Ramos (cell line): ENCODE results near the gene PEX14.

Experiments used
- in situ Hi-C: fragments of 300-500 bp; cut with MboI; formaldehyde crosslinking; loops from one replicate; pipeline ENCODE4 v1.14.3; 2022; ENCODE audit warnings: low sequenced_read_pairs; ENCODE audit not compliant: unreplicated experiment

PEX14 gene

DNA sequence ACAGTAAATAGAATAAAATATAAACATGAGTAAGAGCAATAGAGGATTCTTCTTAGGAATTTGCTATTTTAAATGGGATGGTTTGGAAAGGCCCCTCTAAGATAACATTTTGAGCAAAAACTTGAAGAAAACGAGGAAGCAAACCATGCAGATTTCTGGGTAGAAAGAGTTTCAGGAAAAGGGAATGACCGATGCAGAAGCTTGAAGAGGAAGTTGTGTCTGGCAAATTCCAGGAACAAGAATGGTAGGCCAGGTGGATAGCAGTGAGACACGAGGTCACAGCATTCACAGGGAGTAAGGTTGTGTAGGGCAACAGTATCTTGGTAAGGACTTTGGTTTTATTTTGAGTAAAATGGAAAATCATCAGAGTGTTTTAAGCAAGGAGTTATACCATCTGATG, 108.9 kb downstream of the PEX14 start:
- in situ Hi-C loops, result no loop called here

DNA sequence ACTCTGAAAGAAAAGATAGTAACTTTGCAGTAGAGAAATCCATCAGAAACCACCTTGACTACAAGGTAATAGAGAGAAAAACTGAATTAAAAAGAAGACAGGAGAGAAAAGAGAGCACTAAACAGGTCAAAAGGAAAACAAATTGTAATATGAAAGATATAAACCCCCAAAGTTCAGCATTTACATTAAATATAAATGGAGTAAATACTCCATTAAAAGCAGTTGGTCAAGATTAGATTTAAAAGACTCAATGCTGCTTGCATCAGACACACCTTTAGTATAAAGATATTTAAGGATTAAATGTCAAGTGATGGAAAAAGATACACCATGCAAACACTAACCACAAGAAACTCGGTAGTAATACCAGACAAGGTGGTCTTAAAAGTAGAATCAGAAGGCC, 110.5 kb downstream of the PEX14 start:
- in situ Hi-C loops, result no loop called here

GRCh38 chr1:10586125-10586524, 111.4 kb downstream of the PEX14 start:
- in situ Hi-C loops, result no loop called here

DNA sequence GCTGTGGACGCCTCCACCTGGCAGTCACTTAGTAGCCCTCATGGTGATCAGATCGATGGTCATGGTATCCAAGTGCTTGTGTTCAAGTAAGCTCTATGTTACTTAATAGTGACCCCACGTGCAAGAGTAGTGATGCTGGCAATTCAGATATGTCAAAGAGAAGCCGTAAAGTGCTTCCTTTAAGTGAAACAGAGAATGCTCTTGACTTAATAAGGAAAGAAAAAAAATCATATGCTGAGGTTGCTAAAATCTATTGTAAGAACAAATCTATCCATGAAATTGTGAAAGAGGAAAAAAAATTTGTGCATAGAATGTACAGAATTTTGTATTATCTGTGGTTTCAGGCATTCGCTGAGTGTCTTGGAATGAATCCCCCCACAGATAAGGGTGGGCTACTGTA, 113.9 kb downstream of the PEX14 start:
- in situ Hi-C loops, result no loop called here

DNA sequence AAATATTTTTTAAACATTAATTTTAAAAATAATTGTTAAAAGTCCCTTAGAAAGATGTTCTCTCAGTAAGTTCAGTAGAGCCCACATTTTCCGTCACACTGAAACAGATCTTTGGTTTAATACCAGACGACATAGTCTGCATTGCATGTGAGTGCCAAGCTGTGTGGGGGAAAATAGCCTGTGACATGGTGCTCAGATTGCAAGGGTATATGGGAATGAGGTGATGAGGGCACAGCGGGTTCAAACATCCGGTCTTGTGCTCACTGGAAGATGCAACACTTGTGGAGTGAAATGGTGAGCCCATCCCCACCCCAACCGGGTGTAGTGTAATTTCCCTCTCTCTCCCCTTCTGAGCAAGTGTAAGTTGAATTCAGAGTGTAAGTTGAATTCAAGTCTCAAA, 114.3 kb downstream of the PEX14 start:
- in situ Hi-C loops, result no loop called here

DNA sequence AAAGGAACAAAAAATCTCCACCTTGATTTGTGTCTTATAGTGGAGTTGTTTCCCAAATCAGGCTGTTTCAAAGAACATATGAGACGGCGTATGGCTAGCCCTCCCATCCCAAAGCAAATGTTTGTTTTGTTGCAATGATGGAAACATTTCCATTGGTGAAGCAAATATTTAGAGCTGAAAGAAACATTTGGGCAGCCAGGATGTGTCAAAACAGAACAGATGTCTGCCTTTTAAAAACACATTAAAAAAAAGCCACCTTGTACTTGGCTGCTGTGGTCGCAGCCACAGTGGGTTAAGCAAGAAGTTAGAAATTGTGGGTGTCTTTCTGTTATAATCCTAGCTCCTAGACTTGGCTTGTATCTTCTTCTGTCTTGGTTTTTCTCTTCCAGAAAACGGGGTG, 116.3 kb downstream of the PEX14 start:
- in situ Hi-C loops, result no loop called here

- in situ Hi-C loops, result no loop called here
Measured at GRCh38 chr1:10592373-10592772, 117.6 kb downstream of the PEX14 start.

GRCh38 chr1:10593750-10594149, 119.0 kb downstream of the PEX14 start:
- in situ Hi-C loops, result no loop called here

DNA sequence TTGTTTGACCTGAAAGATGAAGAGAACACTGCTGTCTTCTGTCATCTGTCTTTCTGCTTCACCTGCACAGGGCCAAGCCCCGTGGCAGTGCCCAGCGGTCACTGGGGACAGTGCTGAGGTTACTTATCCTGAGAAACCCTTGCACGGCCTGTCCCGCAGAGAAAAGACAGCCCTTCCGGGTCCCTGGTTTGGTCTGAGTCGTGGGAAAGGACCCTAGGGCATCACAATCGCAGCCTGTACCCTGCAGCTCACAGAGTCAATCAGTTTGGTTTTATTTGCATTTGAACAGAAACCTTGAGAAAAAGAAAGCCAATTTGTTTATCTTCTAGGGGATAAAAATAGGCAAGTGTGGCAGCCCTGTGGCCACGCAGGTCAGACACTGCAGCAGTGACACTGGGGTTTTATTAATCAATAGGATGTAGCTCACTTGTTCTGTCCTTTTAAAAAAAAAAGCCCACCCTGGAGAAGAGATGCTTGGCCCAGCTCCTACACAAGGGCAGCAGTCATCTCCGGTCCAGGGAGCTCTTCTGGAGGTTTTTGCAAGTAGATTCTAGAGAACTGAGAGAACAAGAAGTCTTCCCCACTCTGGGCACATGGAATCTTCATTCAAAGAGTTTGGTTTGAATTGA, 120.0 kb downstream of the PEX14 start:
- in situ Hi-C loops, result no loop called here

DNA sequence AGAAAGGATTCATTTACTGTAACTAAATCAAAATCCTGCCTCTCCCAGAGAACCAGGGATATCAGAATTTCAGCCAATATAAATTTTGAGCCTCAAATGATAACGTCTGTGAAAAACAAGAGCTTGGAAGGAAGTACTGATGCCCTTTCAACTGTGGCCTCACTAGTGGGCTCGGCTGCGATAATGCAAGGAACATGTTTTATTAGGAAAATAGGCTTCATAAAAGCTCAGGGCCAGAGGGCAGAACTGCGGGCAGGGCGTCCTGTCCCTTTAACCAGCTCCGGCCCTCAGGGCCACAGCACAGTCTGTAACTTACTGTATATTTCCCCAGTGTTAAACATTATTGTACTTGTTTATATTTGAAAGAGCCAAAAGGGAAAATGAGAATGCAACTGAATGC, 122.0 kb downstream of the PEX14 start:
- in situ Hi-C loops, result no loop called here

DNA sequence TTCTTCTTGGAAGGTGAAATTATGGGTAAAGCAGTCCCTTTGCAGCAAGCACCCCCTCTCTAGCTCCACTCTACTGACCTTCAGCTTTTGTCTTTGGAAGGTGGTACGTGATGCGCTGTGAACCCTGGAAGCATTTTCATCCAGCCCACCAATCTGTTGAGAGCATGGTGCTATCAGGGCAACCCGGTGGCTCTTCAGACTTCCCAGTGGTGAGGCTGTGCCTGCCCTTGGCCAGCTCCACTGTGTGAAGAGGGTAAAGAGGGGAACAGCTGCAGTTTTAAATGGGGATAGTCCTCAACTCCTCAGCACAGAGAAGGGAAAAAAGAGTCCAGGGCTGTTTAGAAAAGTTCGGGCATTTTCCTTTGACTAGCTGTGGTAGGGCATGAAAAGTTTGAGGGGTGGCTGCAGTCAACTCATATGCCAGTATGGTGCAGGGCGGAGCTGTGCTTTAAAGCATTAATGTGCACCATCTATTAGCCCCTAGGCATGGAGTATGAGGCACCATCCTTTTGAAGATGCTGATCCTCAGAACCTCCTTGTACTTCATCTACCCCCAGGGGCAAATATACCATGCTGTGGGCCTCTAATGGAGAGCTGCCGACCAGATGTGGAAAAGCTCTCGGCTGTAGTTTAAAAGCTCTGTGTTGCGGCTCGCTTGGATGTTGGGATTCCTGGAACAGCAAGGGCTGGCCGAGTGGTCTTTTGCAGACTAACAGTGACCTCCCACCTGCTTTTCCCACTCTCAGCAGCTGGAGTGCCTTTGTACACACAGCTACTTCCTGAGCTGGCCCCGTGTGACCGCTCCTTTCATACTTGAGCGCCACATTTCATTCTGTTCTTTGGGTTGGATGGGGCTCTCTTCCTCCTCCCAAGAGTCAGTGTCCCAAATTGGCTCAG, 123.0 kb downstream of the PEX14 start:
- in situ Hi-C loops, result no loop called here

DNA sequence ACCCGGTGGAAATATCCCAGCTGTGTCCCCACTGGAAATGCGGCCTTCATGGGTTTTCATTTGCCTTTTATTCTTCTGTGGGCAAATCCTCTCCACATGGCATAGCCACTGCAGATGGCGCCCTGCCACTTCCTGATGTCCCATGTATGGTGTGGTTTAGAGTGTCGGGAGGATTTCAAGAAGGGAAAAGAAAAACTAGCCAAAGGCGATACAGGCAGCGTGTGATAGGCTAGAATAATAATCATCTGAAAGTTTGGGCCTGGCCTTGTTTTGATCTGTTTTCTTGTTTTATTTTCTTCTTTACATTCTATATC, 123.6 kb downstream of the PEX14 start:
- in situ Hi-C loops, result no loop called here

- in situ Hi-C loops, result no loop called here
Measured at GRCh38 chr1:10599194-10599861, 124.6 kb downstream of the PEX14 start.

DNA sequence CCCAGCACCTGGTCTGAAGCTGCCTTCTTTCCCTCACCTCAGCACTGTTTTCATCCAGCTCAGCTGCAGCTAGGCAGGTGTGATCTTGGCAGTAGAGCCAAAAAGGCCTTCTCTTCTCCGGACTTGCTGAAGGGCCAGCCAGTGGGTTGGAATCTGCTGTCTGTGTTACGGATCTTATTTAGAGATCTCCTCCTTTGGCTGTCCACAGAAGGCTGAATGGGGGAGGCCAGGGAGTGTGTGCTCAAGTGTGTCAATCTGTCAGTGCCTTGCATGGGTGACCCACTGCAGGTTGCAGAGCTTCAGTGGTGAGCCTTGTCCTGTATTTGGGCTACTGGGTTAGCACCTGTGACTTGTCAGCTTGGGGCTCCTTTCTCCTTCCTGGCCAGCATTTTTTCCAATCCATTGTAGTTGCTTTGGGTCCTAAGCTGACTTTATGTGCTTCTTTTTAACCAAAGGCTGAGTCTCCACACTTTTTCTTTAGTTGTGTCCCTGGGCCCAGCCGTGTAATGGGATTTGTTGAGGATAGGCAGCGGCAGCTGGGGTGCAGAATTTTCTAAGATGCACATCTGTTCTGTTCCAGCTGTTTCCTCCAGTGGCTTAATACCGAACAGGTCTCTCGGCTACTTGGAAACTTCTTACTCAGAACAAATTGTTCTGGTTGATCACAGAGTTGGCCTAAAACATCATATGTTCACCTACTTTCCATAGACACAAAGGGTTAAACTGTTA, 126.8 kb downstream of the PEX14 start:
- in situ Hi-C loops, result no loop called here

DNA sequence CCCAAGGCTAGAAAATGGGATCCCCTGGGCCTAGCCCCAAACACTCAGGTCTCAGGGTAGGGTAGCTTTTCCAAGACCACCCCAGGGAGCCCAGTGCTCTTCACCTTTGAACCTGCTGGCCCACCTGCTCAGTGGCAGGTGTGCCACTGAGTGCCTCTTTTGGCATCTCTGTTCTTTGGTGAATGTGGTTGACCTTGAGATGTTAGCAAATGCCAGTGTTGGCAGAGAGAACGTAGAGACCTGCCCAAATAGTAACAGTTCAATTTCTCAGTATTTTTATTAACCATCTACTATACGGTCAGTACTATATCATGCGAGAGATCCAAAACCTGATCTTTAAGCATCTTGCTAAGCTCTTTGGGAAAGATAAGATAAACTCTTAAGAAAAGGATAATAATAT, 128.2 kb downstream of the PEX14 start:
- in situ Hi-C loops, result no loop called here

- in situ Hi-C loops, result no loop called here
Measured at GRCh38 chr1:10604966-10605365, 130.2 kb downstream of the PEX14 start.

GRCh38 chr1:10606064-10606463, 131.3 kb downstream of the PEX14 start:
- in situ Hi-C loops, result no loop called here

DNA sequence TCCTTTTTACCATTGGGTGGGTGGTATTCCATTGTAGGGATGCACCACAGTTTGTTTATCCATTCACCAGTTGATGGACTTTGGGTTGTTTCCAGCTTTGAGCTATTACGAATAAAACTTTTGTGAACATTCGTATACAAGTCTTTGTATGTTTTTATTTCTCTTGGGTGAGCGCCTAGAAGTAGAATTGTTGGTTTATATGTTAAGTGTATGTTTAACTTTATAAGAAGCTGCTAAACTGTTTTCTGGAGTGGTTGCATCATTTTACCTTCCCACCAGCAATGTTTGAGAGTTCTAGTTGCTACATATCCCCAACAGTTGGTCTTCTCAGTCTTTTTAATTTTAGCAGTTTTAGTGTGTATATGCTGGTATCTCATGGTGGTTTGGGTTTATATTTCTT, 132.5 kb downstream of the PEX14 start:
- in situ Hi-C loops, result no loop called here

DNA sequence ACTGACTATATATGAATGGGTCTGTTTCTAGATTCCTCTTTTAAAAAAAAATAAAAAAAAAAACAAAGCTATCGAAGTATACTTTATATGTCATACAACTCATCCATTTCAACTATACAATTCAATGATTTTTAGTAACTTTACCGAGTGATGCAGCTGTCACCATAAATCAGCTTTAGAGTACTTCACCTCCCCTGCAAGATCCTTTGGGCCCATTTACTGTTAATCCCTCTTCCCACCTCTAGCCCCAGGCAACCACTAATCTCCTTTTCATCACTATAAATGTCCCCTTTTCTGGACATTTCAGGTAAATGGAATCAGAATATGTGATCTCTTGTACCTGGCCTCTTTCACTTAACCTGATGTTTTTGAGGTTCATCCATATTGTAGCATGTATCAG, 133.9 kb downstream of the PEX14 start:
- in situ Hi-C loops, result no loop called here

DNA sequence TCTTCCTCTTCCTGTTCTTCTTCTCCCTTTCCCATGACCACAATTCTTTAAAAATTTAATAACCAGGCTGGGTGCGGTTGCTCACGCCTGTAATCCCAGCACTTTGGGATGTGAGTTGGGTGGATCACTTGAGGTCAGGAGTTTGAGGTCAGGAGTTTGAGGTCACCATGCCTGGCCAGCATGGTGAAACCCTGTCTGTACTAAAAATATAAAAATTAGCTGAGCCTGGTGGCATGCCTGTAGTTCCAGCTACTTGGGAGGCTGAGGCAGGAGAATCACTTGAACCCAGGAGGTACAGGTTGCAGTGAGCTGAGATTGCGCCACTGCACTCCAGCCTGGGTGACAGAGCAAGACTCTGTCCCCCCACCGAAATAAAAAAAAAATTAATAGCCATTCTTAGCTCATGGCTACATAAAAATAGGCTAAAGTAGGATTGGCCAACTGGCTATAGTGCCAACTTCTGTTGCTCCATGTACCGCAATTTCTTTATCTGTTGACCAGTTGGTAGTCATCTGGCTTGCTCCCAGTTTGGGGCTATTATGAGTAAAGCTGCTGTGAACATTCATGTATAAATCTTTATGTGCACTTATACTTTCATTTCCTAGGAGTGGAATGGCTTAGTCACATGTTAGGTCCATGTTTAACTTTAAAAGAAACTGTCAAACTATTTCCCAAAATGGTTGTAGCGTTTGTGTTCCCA, 136.3 kb downstream of the PEX14 start:
- in situ Hi-C loops, result no loop called here
